SK-N-SH (cell line): ENCODE data around the gene ZNF726. TPM values are rescaled to one million over a fixed set of nuclear protein-coding genes. Genes with fewer than 3 reads are reported as not detected.

Source experiments
- CTCF ChIA-PET: fragments of 300-600, 350-600 bp; formaldehyde crosslinking; extraction: SDS; loops from one replicate; lab custom pipeline; 2021; lab: Yijun Ruan, JAX
- POLR2A ChIA-PET: fragments of 350-600 bp; sonication (Branson Sonifier 250); formaldehyde crosslinking; extraction: SDS; loops from one replicate; lab custom pipeline; 2020; ENCODE audit warnings: antibody characterized with exemption, inconsistent platforms; lab: Yijun Ruan, JAX
- DNase-seq: peaks from one replicate; pipeline ENCODE4 v3.0.0; 2012
- H2AFZ ChIP-seq: fragments of 200-600 bp; sonication (generic); 2 replicates; pipeline ENCODE4 v1.8.1; 2016; ENCODE audit warnings: antibody characterized with exemption, mild to moderate bottlenecking, low read depth
- H3F3A ChIP-seq: fragments of 200-600 bp; sonication (generic); replicated peaks from 2 replicates; pipeline ENCODE3; 2016; ENCODE audit warnings: antibody characterized with exemption, mild to moderate bottlenecking; ENCODE audit not compliant: insufficient read depth
- H3K27ac ChIP-seq, 2 experiments: fragments of 200-500 bp in 1 of 2; fragments of 200-600 bp in 1 of 2; sonication (Bioruptor generic) in 1 of 2; sonication (generic), shearing (Covaris generic) in 1 of 2; 2 replicates each; pipeline versions ENCODE4 v1.5.1 to v1.6.1; 2014 to 2016; ENCODE audit warnings: low read depth in 2 of 2, inconsistent platforms in 1 of 2, low read length in 1 of 2, mild to moderate bottlenecking in 1 of 2, mixed read lengths in 1 of 2
- H3K27me3 ChIP-seq: fragments of 200-600 bp; sonication (generic), shearing (Covaris generic); 2 replicates; pipeline ENCODE4 v1.6.1; 2016; ENCODE audit warnings: mixed run types; ENCODE audit not compliant: insufficient read depth
- H3K36me3 ChIP-seq, 2 experiments: fragments of 200-500 bp in 1 of 2; fragments of 200-600 bp in 1 of 2; sonication (Bioruptor generic) in 1 of 2; sonication (generic) in 1 of 2; replicated peaks in 1 of 2; 2 replicates each; pipeline versions ENCODE3 to v1.5.1; 2014 to 2016; ENCODE audit warnings: low read length in 1 of 2, mild to moderate bottlenecking in 1 of 2; ENCODE audit not compliant: insufficient read depth in 2 of 2, control insufficient read depth in 1 of 2
- H3K4me1 ChIP-seq, 2 experiments: fragments of 200-500 bp in 1 of 2; fragments of 200-600 bp in 1 of 2; sonication (Bioruptor generic) in 1 of 2; sonication (generic), shearing (Covaris generic) in 1 of 2; 2 replicates each; pipeline versions ENCODE4 v1.5.1 to v1.6.1; 2014 to 2016; ENCODE audit warnings: low read depth in 1 of 2, low read length in 1 of 2, mixed run types in 1 of 2; ENCODE audit not compliant: insufficient read depth in 2 of 2, control insufficient read depth in 1 of 2
- H3K4me2 ChIP-seq: fragments of 200-600 bp; sonication (generic), shearing (Covaris generic); 2 replicates; pipeline ENCODE4 v1.6.1; 2017; ENCODE audit warnings: mixed run types
- H3K4me3 ChIP-seq, 2 experiments: fragments of 200-500 bp in 1 of 2; fragments of 200-600 bp in 1 of 2; sonication (Bioruptor generic) in 1 of 2; sonication (generic), shearing (Covaris generic) in 1 of 2; 2 replicates each; pipeline versions ENCODE4 v1.5.1 to v1.8.1; 2014 to 2016; ENCODE audit warnings: low read depth in 2 of 2, inconsistent platforms in 1 of 2, low read length in 1 of 2, mild to moderate bottlenecking in 1 of 2, mixed read lengths in 1 of 2, moderate library complexity in 1 of 2
- H3K79me2 ChIP-seq: fragments of 200-600 bp; sonication (generic); 2 replicates; pipeline ENCODE4 v1.8.1; 2017; ENCODE audit warnings: mild to moderate bottlenecking; ENCODE audit not compliant: insufficient read depth
- H3K9ac ChIP-seq: fragments of 200-600 bp; sonication (generic); 2 replicates; pipeline ENCODE4 v1.6.1; 2017; ENCODE audit warnings: mixed run types
- H3K9me2 ChIP-seq: fragments of 200-600 bp; sonication (generic); 2 replicates; pipeline ENCODE4 v1.6.1; 2017; ENCODE audit warnings: mixed run types
- H3K9me3 ChIP-seq: fragments of 200-600 bp; sonication (generic); 2 replicates; pipeline ENCODE4 v1.6.1; 2017; ENCODE audit warnings: mixed run types, mild to moderate bottlenecking, moderate library complexity
- H4K20me1 ChIP-seq: fragments of 200-600 bp; sonication (generic); 2 replicates; pipeline ENCODE4 v1.6.1; 2017; ENCODE audit warnings: mild to moderate bottlenecking, mixed run types; ENCODE audit not compliant: insufficient read depth
- EZH2phosphoT487 ChIP-seq: fragments of 200-600 bp; sonication (generic); IDR thresholded peaks from 2 replicates; pipeline ENCODE4 v1.6.1; 2017; ENCODE audit warnings: low read depth, mixed run types, mild to moderate bottlenecking, antibody characterized with exemption, moderate library complexity, borderline replicate concordance
- FOXJ3 ChIP-seq: sonication (generic); formaldehyde crosslinking; IDR thresholded peaks from 2 replicates; pipeline ENCODE4 v1.5.1; 2020; ENCODE audit warnings: mild to moderate bottlenecking, missing genetic modification reagents
- FOXM1 ChIP-seq: IDR thresholded peaks from 2 replicates; pipeline ENCODE4 v1.4.0; 2012; ENCODE audit warnings: low read depth, mild to moderate bottlenecking
- GABPA ChIP-seq: IDR thresholded peaks from 2 replicates; pipeline ENCODE4 v1.4.0; 2012; ENCODE audit warnings: low read depth, mild to moderate bottlenecking
- GATA2 ChIP-seq: sonication (generic); formaldehyde crosslinking; IDR thresholded peaks from 2 replicates; pipeline ENCODE4 v1.5.0; 2020; ENCODE audit warnings: mild to moderate bottlenecking, missing genetic modification reagents
- MEF2A ChIP-seq: IDR thresholded peaks from 2 replicates; pipeline ENCODE4 v1.4.0; 2012; ENCODE audit warnings: low read depth, borderline replicate concordance
- NRF1 ChIP-seq: IDR thresholded peaks from 2 replicates; pipeline ENCODE4 v1.6.1; 2012; ENCODE audit warnings: low read depth, mild to moderate bottlenecking, low read length
- POLR2AphosphoS5 ChIP-seq: IDR thresholded peaks from 2 replicates; pipeline ENCODE4 v1.6.1; 2012; ENCODE audit warnings: low read depth, low read length
- RAD21 ChIP-seq: IDR thresholded peaks from 2 replicates; pipeline ENCODE4 v1.6.1; 2012; ENCODE audit warnings: mild to moderate bottlenecking, low read length
- TAF1 ChIP-seq: IDR thresholded peaks from 2 replicates; pipeline ENCODE4 v1.6.1; 2012; ENCODE audit warnings: low read depth, mild to moderate bottlenecking, low read length, moderate library complexity, borderline replicate concordance
- TCF12 ChIP-seq: IDR thresholded peaks from 2 replicates; pipeline ENCODE4 v1.4.0; 2012
- YY1 ChIP-seq: IDR thresholded peaks from 2 replicates; pipeline ENCODE4 v1.4.0; 2012; ENCODE audit warnings: low read depth, mild to moderate bottlenecking
- WGBS: methylation state at CpG from one replicate; pipeline ENCODE4 v1.1.6; 2017; ENCODE audit warnings: low lambda C conversion rate; 5-methylcytosine and 5-hydroxymethylcytosine counted together
- polyA plus RNA-seq, 3 experiments: library from polyadenylated mRNA; depleted of rRNA; stranded (reverse); fragments of >200 nt; gene quantifications; 2 replicates each; pipeline ENCODE4 v1.2.3, GENCODE V29; 2012
- TF ChIP-seq, protein P1 (sequence below): IDR thresholded peaks from 2 replicates; pipeline ENCODE4 v1.4.0; 2012; ENCODE audit warnings: low read depth
- TF ChIP-seq, protein P2 (sequence below): IDR thresholded peaks from 2 replicates; pipeline ENCODE4 v1.4.0; 2012; ENCODE audit warnings: low read depth, borderline replicate concordance
- TF ChIP-seq, protein P3 (sequence below): fragments of 200-600 bp; sonication (generic); IDR thresholded peaks from 2 replicates; pipeline ENCODE4 v1.6.1; 2017; ENCODE audit warnings: antibody characterized with exemption, mild to moderate bottlenecking, moderate library complexity
- TF ChIP-seq, protein P4 (sequence below): IDR thresholded peaks from 2 replicates; pipeline ENCODE4 v1.6.1; 2012; ENCODE audit warnings: mild to moderate bottlenecking, low read depth, low read length, moderate library complexity
- TF ChIP-seq, protein P5 (sequence below): IDR thresholded peaks from 2 replicates; pipeline ENCODE4 v1.4.0; 2012; ENCODE audit warnings: low read depth, borderline replicate concordance

The ZNF726 gene
- polyA plus RNA-seq, 1 of the 3 experiments (the other 2 are of a cell fraction) = 3.4 TPM

DNA sequence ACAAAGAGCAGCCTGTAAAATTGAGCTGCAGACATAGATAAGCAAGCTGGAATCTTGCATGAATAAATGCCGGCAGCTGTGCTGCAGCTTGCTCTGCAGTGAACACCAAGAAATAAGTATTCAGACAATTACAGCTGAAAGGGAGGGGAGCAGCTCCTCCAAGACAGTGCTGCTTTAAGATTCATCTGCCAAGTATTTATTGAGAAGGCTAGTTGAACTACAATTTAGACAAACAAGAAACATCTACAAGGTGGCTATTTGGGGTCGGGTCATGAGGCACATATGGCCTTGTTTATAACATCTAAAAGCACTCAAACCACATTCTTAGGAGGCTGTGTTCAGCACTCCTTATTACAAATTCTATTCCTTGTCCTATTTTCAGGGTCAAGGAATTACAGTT, 34.9 kb downstream of the ZNF726 start:
- 57% methylated on average over 2 of the region's 2 CpGs for WGBS
- ChIA-PET POLR2A (interaction anchor here (0.6 kb wide), 1 partner anchor 64 kb away, joined by 4 read pairs; no protein-coding TSS in a partner anchor), CTCF (no interaction called here)
- no peaks in the 10 kb centered on the region for H3F3A ChIP-seq
- H3K36me3 ChIP-seq = no peaks in the 10 kb centered on the region
- TF ChIP-seq FOXM1 (no peak), YY1 (no peak), GABPA (no peak), TCF12 (no peak), NRF1 (no peak), GATA2 (CRISPR knock-in tag) (no peak), FOXJ3 (CRISPR knock-in tag) (no peak), TAF1 (no peak), RAD21 (no peak)
- TF ChIP-seq, protein P1, sequence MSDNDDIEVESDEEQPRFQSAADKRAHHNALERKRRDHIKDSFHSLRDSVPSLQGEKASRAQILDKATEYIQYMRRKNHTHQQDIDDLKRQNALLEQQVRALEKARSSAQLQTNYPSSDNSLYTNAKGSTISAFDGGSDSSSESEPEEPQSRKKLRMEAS = no peak
- TF ChIP-seq, protein P2, sequence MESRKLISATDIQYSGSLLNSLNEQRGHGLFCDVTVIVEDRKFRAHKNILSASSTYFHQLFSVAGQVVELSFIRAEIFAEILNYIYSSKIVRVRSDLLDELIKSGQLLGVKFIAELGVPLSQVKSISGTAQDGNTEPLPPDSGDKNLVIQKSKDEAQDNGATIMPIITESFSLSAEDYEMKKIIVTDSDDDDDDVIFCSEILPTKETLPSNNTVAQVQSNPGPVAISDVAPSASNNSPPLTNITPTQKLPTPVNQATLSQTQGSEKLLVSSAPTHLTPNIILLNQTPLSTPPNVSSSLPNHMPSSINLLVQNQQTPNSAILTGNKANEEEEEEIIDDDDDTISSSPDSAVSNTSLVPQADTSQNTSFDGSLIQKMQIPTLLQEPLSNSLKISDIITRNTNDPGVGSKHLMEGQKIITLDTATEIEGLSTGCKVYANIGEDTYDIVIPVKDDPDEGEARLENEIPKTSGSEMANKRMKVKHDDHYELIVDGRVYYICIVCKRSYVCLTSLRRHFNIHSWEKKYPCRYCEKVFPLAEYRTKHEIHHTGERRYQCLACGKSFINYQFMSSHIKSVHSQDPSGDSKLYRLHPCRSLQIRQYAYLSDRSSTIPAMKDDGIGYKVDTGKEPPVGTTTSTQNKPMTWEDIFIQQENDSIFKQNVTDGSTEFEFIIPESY = no peak
- H3K9me3 ChIP-seq = no peaks in the 10 kb centered on the region
- no peak overlapping the region for H2AFZ ChIP-seq
- 0 out of 2 replicates have a peak, but pooled peaks cover 4% of the 10 kb centered on the region for H3K9me2 ChIP-seq
- no peak overlapping the region for H3K4me3 ChIP-seq
- no peaks in the 10 kb centered on the region for H3K4me1 ChIP-seq
- DNase-seq = no peak
- no peaks in the 10 kb centered on the region for H3K79me2 ChIP-seq
- no peak overlapping the region for H3K27ac ChIP-seq
- no peak overlapping the region for H3K4me2 ChIP-seq
- no peak overlapping the region for H3K9ac ChIP-seq
- H3K27me3 ChIP-seq = no peaks in the 10 kb centered on the region
- no peaks in the 10 kb centered on the region for H4K20me1 ChIP-seq

DNA sequence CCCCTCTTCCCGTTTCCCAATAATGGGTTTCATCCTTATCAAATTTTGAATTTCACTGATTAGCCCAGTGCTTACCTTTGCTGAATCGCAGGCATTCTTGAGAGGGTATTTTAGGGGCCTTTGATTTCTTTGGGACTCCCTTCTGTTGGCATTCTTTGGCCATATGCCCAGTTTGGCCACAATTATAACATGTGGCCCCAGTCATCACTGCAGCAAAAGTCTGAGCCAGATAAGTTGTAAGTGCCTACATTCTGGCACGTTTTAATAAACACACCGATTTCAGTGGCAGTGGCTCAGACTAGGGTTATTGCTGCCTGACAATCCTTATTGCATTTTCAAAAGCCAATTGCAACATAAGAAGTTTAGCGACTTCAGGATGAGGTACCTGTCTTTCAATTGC, 41.4 kb downstream of the ZNF726 start:
- H3K4me3 ChIP-seq = no peak overlapping the region
- WGBS = 18% methylated on average over 5 of the region's 5 CpGs
- no peaks in the 10 kb centered on the region for H3K9me3 ChIP-seq
- no peak overlapping the region for H2AFZ ChIP-seq
- ChIA-PET POLR2A (no interaction called here), CTCF (no interaction called here)
- DNase-seq = no peak
- H3K4me2 ChIP-seq = no peak overlapping the region
- H3K9me2 ChIP-seq = no peaks in the 10 kb centered on the region
- no peaks in the 10 kb centered on the region for H3K79me2 ChIP-seq
- H3K27ac ChIP-seq = no peak overlapping the region
- no peak overlapping the region for H3K9ac ChIP-seq
- H3K36me3 ChIP-seq = no peaks in the 10 kb centered on the region
- no peaks in the 10 kb centered on the region for H3K27me3 ChIP-seq
- H3K4me1 ChIP-seq = no peaks in the 10 kb centered on the region
- H3F3A ChIP-seq = no peaks in the 10 kb centered on the region
- no peaks in the 10 kb centered on the region for H4K20me1 ChIP-seq
- TF ChIP-seq, protein P3, sequence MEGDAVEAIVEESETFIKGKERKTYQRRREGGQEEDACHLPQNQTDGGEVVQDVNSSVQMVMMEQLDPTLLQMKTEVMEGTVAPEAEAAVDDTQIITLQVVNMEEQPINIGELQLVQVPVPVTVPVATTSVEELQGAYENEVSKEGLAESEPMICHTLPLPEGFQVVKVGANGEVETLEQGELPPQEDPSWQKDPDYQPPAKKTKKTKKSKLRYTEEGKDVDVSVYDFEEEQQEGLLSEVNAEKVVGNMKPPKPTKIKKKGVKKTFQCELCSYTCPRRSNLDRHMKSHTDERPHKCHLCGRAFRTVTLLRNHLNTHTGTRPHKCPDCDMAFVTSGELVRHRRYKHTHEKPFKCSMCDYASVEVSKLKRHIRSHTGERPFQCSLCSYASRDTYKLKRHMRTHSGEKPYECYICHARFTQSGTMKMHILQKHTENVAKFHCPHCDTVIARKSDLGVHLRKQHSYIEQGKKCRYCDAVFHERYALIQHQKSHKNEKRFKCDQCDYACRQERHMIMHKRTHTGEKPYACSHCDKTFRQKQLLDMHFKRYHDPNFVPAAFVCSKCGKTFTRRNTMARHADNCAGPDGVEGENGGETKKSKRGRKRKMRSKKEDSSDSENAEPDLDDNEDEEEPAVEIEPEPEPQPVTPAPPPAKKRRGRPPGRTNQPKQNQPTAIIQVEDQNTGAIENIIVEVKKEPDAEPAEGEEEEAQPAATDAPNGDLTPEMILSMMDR = no peak
- TF ChIP-seq GABPA = no peak
- TF ChIP-seq, protein P4, sequence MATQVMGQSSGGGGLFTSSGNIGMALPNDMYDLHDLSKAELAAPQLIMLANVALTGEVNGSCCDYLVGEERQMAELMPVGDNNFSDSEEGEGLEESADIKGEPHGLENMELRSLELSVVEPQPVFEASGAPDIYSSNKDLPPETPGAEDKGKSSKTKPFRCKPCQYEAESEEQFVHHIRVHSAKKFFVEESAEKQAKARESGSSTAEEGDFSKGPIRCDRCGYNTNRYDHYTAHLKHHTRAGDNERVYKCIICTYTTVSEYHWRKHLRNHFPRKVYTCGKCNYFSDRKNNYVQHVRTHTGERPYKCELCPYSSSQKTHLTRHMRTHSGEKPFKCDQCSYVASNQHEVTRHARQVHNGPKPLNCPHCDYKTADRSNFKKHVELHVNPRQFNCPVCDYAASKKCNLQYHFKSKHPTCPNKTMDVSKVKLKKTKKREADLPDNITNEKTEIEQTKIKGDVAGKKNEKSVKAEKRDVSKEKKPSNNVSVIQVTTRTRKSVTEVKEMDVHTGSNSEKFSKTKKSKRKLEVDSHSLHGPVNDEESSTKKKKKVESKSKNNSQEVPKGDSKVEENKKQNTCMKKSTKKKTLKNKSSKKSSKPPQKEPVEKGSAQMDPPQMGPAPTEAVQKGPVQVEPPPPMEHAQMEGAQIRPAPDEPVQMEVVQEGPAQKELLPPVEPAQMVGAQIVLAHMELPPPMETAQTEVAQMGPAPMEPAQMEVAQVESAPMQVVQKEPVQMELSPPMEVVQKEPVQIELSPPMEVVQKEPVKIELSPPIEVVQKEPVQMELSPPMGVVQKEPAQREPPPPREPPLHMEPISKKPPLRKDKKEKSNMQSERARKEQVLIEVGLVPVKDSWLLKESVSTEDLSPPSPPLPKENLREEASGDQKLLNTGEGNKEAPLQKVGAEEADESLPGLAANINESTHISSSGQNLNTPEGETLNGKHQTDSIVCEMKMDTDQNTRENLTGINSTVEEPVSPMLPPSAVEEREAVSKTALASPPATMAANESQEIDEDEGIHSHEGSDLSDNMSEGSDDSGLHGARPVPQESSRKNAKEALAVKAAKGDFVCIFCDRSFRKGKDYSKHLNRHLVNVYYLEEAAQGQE = no peak
- TF ChIP-seq, protein P5, sequence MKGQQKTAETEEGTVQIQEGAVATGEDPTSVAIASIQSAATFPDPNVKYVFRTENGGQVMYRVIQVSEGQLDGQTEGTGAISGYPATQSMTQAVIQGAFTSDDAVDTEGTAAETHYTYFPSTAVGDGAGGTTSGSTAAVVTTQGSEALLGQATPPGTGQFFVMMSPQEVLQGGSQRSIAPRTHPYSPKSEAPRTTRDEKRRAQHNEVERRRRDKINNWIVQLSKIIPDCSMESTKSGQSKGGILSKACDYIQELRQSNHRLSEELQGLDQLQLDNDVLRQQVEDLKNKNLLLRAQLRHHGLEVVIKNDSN = no peak
- TF ChIP-seq TCF12 = no peak
- no peak for TF ChIP-seq POLR2AphosphoS5
- no peak for TF ChIP-seq EZH2phosphoT487
- TF ChIP-seq MEF2A = no peak
- no peak for TF ChIP-seq YY1
- no peak for TF ChIP-seq FOXM1
- TF ChIP-seq RAD21 = no peak
- TF ChIP-seq, protein P2 = no peak
